ENCODE data around the gene RSF1.

- TF ChIP-seq EZH2 (IDR thresholded peaks at IDR 0.05; ENCODE audit: borderline replicate concordance, insufficient read depth, low read depth, low read length, poor library complexity, severe bottlenecking), result no peak
- TF ChIP-seq, protein P1, sequence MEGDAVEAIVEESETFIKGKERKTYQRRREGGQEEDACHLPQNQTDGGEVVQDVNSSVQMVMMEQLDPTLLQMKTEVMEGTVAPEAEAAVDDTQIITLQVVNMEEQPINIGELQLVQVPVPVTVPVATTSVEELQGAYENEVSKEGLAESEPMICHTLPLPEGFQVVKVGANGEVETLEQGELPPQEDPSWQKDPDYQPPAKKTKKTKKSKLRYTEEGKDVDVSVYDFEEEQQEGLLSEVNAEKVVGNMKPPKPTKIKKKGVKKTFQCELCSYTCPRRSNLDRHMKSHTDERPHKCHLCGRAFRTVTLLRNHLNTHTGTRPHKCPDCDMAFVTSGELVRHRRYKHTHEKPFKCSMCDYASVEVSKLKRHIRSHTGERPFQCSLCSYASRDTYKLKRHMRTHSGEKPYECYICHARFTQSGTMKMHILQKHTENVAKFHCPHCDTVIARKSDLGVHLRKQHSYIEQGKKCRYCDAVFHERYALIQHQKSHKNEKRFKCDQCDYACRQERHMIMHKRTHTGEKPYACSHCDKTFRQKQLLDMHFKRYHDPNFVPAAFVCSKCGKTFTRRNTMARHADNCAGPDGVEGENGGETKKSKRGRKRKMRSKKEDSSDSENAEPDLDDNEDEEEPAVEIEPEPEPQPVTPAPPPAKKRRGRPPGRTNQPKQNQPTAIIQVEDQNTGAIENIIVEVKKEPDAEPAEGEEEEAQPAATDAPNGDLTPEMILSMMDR (IDR thresholded peaks at IDR 0.05), result no peak
Measured at GRCh38 chr11:77710358-77710757, 110.2 kb downstream of the RSF1 start.

Measured in B cell (primary cell).